Measurements from ENCODE around the gene DNASE1. TPM values are rescaled to one million over a fixed set of nuclear protein-coding genes. Genes with fewer than 3 reads are reported as not detected.

The DNASE1 gene, protein sequence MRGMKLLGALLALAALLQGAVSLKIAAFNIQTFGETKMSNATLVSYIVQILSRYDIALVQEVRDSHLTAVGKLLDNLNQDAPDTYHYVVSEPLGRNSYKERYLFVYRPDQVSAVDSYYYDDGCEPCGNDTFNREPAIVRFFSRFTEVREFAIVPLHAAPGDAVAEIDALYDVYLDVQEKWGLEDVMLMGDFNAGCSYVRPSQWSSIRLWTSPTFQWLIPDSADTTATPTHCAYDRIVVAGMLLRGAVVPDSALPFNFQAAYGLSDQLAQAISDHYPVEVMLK
- total RNA-seq (100 to 1,000 TPM in 1 of 5 donors, 10 to 100 TPM in 4; 35.2 to 128 (median 43.0) TPM), polyA plus RNA-seq (10 to 100 TPM; 10.4 to 25.7 (median 25.0) TPM)
- long read RNA-seq, donor 1, full-length matches to known transcripts, result 5 of 10 reads
- long read RNA-seq, donor 1, partial matches to known transcripts, result 5 of 10 reads
- long read RNA-seq, donor 1, other reads (novel, unspliced or antisense), result 0 of 10 reads
- long read RNA-seq, donor 2, full-length matches to known transcripts, result 9 of 19 reads
- long read RNA-seq, donor 2, partial matches to known transcripts, result 10 of 19 reads
- long read RNA-seq, donor 2, other reads (novel, unspliced or antisense), result 0 of 19 reads
- long read RNA-seq, donor 3, full-length matches to known transcripts, result 6 of 36 reads
- long read RNA-seq, donor 3, partial matches to known transcripts, result 24 of 36 reads
- long read RNA-seq, donor 3, other reads (novel, unspliced or antisense), result 6 of 36 reads
- long read RNA-seq, donor 4, result 0 reads
- long read RNA-seq, donor 5, full-length matches to known transcripts, result 3 of 3 reads
- long read RNA-seq, donor 5, partial matches to known transcripts, result 0 of 3 reads
- long read RNA-seq, donor 5, other reads (novel, unspliced or antisense), result 0 of 3 reads
- long read RNA-seq, donor 6, full-length matches to known transcripts, result 35 of 246 reads
- long read RNA-seq, donor 6, partial matches to known transcripts, result 168 of 246 reads
- long read RNA-seq, donor 6, other reads (novel, unspliced or antisense), result 43 of 246 reads
- long read RNA-seq, donor 7, full-length matches to known transcripts, result 2 of 42 reads
- long read RNA-seq, donor 7, partial matches to known transcripts, result 27 of 42 reads
- long read RNA-seq, donor 7, other reads (novel, unspliced or antisense), result 13 of 42 reads
- long read RNA-seq, donor 8, full-length matches to known transcripts, result 17 of 24 reads
- long read RNA-seq, donor 8, partial matches to known transcripts, result 7 of 24 reads
- long read RNA-seq, donor 8, other reads (novel, unspliced or antisense), result 0 of 24 reads
- long read RNA-seq, donor 9, full-length matches to known transcripts, result 6 of 40 reads
- long read RNA-seq, donor 9, partial matches to known transcripts, result 34 of 40 reads
- long read RNA-seq, donor 9, other reads (novel, unspliced or antisense), result 0 of 40 reads
- long read RNA-seq, donor 10, full-length matches to known transcripts, result 1 of 1 reads
- long read RNA-seq, donor 10, partial matches to known transcripts, result 0 of 1 reads
- long read RNA-seq, donor 10, other reads (novel, unspliced or antisense), result 0 of 1 reads

DNA sequence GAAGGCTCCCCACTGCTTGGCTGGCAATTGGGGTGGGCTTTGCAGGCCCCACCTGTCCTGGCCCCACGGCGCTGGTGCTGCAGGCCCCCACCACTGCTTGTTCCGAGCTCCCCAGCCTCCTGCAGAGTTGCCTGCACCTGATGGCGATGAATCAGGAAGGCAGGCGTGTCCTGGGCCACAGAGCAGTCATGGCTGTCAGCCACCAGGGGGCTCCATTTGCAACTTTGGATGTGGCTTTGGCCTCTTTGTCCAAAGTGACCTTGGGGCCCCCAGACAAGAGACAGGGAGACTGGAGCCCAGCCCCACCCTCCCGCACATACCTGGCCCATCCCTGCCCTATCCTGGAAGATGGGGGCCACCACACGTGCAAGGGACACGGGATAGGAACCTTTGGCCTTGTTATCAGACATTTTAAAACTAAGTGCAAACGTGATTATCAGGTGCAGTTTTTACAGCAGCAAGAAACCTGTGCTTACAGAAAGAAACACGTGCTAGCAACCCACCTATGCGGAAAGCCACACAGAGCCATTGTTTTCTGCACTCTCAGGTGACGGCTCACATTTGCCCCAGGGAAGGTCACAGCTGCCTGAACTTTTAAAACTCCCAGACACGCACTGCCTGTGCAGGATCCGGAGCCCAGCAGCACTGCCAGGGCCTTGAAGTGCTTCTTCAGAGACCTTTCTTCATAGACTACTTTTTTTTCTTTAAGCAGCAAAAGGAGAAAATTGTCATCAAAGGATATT, at the start of gene DNASE1:
TSS of gene DNASE1 (plus strand) at position 443 of the 743 bp plus-strand sequence. CDS start 683 bp downstream, outside the sequence.
- H3K36me3 ChIP-seq, result peaks cover 38 to 76% (median 71%) of the 10 kb centered on the region in 4 donors
- H3K27me3 ChIP-seq, result no peaks in the 10 kb centered on the region
- H3K27ac ChIP-seq, result peak within 1 kb of the TSS; percentile 36 to 79 (median 66)
- H3K4me1 ChIP-seq, result peaks cover 0 to 21% (median 10%) of the 10 kb centered on the region in 4 donors
- H3K9me3 ChIP-seq, result no peaks in the 10 kb centered on the region
- WGBS, 5 donors, result 40 to 65% (median 46%) methylated on average over 9 to 14 of the region's 14 CpGs
- TF ChIP-seq, protein P1, sequence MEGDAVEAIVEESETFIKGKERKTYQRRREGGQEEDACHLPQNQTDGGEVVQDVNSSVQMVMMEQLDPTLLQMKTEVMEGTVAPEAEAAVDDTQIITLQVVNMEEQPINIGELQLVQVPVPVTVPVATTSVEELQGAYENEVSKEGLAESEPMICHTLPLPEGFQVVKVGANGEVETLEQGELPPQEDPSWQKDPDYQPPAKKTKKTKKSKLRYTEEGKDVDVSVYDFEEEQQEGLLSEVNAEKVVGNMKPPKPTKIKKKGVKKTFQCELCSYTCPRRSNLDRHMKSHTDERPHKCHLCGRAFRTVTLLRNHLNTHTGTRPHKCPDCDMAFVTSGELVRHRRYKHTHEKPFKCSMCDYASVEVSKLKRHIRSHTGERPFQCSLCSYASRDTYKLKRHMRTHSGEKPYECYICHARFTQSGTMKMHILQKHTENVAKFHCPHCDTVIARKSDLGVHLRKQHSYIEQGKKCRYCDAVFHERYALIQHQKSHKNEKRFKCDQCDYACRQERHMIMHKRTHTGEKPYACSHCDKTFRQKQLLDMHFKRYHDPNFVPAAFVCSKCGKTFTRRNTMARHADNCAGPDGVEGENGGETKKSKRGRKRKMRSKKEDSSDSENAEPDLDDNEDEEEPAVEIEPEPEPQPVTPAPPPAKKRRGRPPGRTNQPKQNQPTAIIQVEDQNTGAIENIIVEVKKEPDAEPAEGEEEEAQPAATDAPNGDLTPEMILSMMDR (IDR thresholded peaks at IDR 0.05), result peak in 4 of 7 experiments; percentile 40 to 65 (median 58)
- TF ChIP-seq POLR2A (IDR thresholded peaks at IDR 0.05), result no peak
- no peak for TF ChIP-seq EP300 (IDR thresholded peaks at IDR 0.05)
- TF ChIP-seq POLR2AphosphoS5 (IDR thresholded peaks at IDR 0.05), result peak in 1 of 3 donors; percentile 15
- peak within 1 kb of the TSS in 1 of 4 donors; percentile 14 for H3K4me3 ChIP-seq
- DNase-seq, result peak; percentile 66 to 95
- intact Hi-C loops (cut with DNase I; ENCODE audit: low total_unique reads), result no loop called here

DNA sequence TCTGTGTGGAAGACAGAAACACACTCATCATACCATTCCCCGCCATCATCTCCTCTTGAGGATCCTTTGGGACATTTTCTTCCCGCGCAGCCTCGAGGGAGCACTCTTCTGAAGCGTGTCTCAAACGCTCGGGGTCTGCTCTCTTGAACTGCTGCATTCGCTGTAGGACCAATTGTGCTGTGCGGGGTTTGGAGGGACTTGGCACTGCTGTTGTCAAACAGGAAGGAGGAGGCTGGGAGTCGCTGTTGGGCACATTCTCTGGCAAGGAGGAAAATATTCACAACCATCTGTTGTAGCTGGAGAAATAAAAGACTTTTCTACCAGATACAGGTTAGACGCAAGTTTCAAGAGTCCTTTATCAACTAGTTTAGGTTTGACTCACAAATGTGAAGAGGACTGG, 48.0 kb upstream of the DNASE1 start:
- intact Hi-C loops (cut with DNase I; ENCODE audit: low total_unique reads), result no loop called here
- Histone ChIP-seq H3K36me3 (peaks cover 11 to 50% (median 38%) of the 10 kb centered on the region in 4 donors), H3K27ac (no peak overlapping the region), H3K9me3 (no peaks in the 10 kb centered on the region), H3K4me3 (no peak overlapping the region), H3K27me3 (no peaks in the 10 kb centered on the region), H3K4me1 (peaks cover 9 to 15% (median 15%) of the 10 kb centered on the region in 4 donors)
- no peak for DNase-seq
- TF ChIP-seq, protein P1 (IDR thresholded peaks at IDR 0.05), result no peak
- no peak for TF ChIP-seq POLR2AphosphoS5 (IDR thresholded peaks at IDR 0.05)
- no peak for TF ChIP-seq EP300 (IDR thresholded peaks at IDR 0.05)
- no peak for TF ChIP-seq POLR2A (IDR thresholded peaks at IDR 0.05)
- 86 to 97% (median 91%) methylated on average over 11 of the region's 11 CpGs for WGBS, 5 donors

DNA sequence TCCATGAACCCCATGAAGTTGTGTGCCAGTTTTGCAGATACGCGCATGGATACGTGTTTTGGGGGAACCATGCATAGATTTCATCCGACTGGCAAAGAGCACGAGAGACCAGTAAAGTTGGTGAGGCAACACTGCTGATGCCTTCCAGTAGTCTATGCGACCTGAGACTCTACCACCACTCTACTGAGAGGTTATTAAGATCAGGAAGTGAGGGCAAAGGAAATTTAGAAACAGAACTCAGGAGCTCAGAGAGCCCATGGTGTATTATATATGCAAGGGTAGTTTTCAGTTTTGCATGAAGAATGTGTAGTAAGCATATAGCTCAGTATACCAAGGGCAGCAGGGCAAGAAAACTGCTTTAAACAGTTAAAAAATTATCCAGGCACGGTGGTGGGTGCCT, 47.3 kb upstream of the DNASE1 start:
- H3K27me3 ChIP-seq, result no peaks in the 10 kb centered on the region
- H3K4me1 ChIP-seq, result peaks cover 10 to 18% (median 17%) of the 10 kb centered on the region in 4 donors
- no peak overlapping the region for H3K27ac ChIP-seq
- TF ChIP-seq, protein P1 (IDR thresholded peaks at IDR 0.05), result no peak
- no peak for TF ChIP-seq POLR2A (IDR thresholded peaks at IDR 0.05)
- TF ChIP-seq POLR2AphosphoS5 (IDR thresholded peaks at IDR 0.05), result no peak
- no peak for TF ChIP-seq EP300 (IDR thresholded peaks at IDR 0.05)
- peaks cover 11 to 43% (median 32%) of the 10 kb centered on the region in 4 donors for H3K36me3 ChIP-seq
- DNase-seq, result no peak
- H3K4me3 ChIP-seq, result no peak overlapping the region
- H3K9me3 ChIP-seq, result no peaks in the 10 kb centered on the region
- intact Hi-C loops (cut with DNase I; ENCODE audit: low total_unique reads), result no loop called here
- 87 to 93% (median 92%) methylated on average over 7 of the region's 7 CpGs for WGBS, 5 donors

Measured in stomach (tissue), 19 donors.